GM12878 (cell line): ENCODE measurements around the gene ADRB1. TPM values are rescaled to one million over a fixed set of nuclear protein-coding genes. Genes with fewer than 3 reads are reported as not detected.

Experiments used
- ATAC-seq: fragments of 200-7000 bp; cut with Tn5 transposase; 3 replicates; pipeline ENCODE4 v1.9.1; 2020; ENCODE audit warnings: mild to moderate bottlenecking, moderate library complexity
- BruUV-seq: library from RNA; stranded (reverse); fragments of 400-500 nt; replicated peaks from 2 replicates; lab custom pipeline; 2021; lab: Mats Ljungman, UMichigan
- CTCF ChIA-PET: fragments of 300-600 bp; sonication (Branson Sonifier 250); formaldehyde crosslinking; extraction: SDS; loops from one replicate; lab custom pipeline; 2021; ENCODE audit warnings: inconsistent platforms; lab: Yijun Ruan, JAX
- POLR2A ChIA-PET: fragments of 350-600 bp; formaldehyde crosslinking; extraction: SDS; loops from one replicate; lab custom pipeline; 2021; ENCODE audit warnings: inconsistent platforms; lab: Charles Lee
- RAD21 ChIA-PET: fragments of 300-600 bp; sonication (Branson Sonifier 250); formaldehyde crosslinking; loops from one replicate; lab custom pipeline; 2023; ENCODE audit warnings: antibody characterized with exemption; ENCODE audit not compliant: unreplicated experiment; lab: Charles Lee
- SMC1A ChIA-PET: fragments of 300-600 bp; sonication (Branson Sonifier 250); formaldehyde crosslinking; loops from one replicate; lab custom pipeline; 2023; ENCODE audit not compliant: unreplicated experiment, uncharacterized antibody; lab: Charles Lee
- DNase-seq: peaks from one replicate; pipeline ENCODE4 v3.0.0-alpha.2; 2011; ENCODE audit warnings: low read depth, low spot score
- FAIRE-seq: peaks from 3 replicates; lab custom pipeline; 2011; peaks lifted over from hg19 to GRCh38; lab: Jason Lieb, UNC
- H2AFZ ChIP-seq: 2 replicates; pipeline ENCODE4 v1.6.0; 2011; ENCODE audit warnings: low read depth, low read length, control low read depth; ENCODE audit not compliant: control insufficient read depth
- H3K27ac ChIP-seq: 2 replicates; pipeline ENCODE4 v1.5.1; 2011; ENCODE audit warnings: control low read depth; ENCODE audit not compliant: control insufficient read depth, insufficient read depth
- H3K27me3 ChIP-seq, 2 experiments: replicated peaks in 1 of 2; 2 replicates each; pipeline versions ENCODE4 v1.6.0 to v1.6.1; 2011; ENCODE audit warnings: low read length in 1 of 2; ENCODE audit not compliant: control insufficient read depth in 2 of 2, insufficient read depth in 2 of 2
- H3K36me3 ChIP-seq, 2 experiments: 2 replicates each; pipeline ENCODE4 v1.5.1; 2011; ENCODE audit warnings: low read length in 1 of 2; ENCODE audit not compliant: control insufficient read depth in 2 of 2, insufficient read depth in 2 of 2
- H3K4me1 ChIP-seq: 2 replicates; pipeline ENCODE4 v1.6.1; 2011; ENCODE audit warnings: mild to moderate bottlenecking, low read length, moderate library complexity, mixed read lengths; ENCODE audit not compliant: control insufficient read depth, insufficient read depth
- H3K4me2 ChIP-seq: 2 replicates; pipeline ENCODE4 v1.6.0; 2011; ENCODE audit warnings: control low read depth; ENCODE audit not compliant: control insufficient read depth, insufficient read depth
- H3K4me3 ChIP-seq: fragments of 200-600 bp; sonication (generic); 2 replicates; pipeline ENCODE4 v1.5.1; 2016
- H3K79me2 ChIP-seq: 2 replicates; pipeline ENCODE4 v1.6.0; 2011; ENCODE audit warnings: low read length; ENCODE audit not compliant: control insufficient read depth, insufficient read depth
- H3K9ac ChIP-seq: 2 replicates; pipeline ENCODE4 v1.8.0; 2011; ENCODE audit warnings: low read length, control low read depth, mixed read lengths; ENCODE audit not compliant: control insufficient read depth, insufficient read depth
- H3K9me3 ChIP-seq: replicated peaks from 3 replicates; pipeline ENCODE4 v1.5.1; 2011; ENCODE audit warnings: mild to moderate bottlenecking, low read length; ENCODE audit not compliant: control insufficient read depth, insufficient read depth
- H4K20me1 ChIP-seq: 2 replicates; pipeline ENCODE4 v1.6.0; 2011; ENCODE audit not compliant: control insufficient read depth, insufficient read depth
- ASH2L ChIP-seq: fragments of 300-600, 200-600 bp; sonication (generic); IDR thresholded peaks from 2 replicates; pipeline ENCODE4 v1.6.1; 2017; ENCODE audit warnings: low read depth, mild to moderate bottlenecking, borderline replicate concordance
- CBFB ChIP-seq: IDR thresholded peaks from 2 replicates; pipeline ENCODE4 v1.6.1; 2016; ENCODE audit warnings: antibody characterized with exemption, low read depth
- ESRRA ChIP-seq: IDR thresholded peaks from 2 replicates; pipeline ENCODE4 v1.6.1; 2012; ENCODE audit warnings: mild to moderate bottlenecking, low read length, improper control_type of control experiment
- GABPA ChIP-seq: IDR thresholded peaks from 2 replicates; pipeline ENCODE4 v1.6.1; 2014; ENCODE audit warnings: antibody characterized with exemption, low read depth, mild to moderate bottlenecking, inconsistent platforms
- JUNB ChIP-seq: IDR thresholded peaks from 2 replicates; pipeline ENCODE4 v1.6.1; 2016; ENCODE audit warnings: antibody characterized with exemption, mild to moderate bottlenecking
- NFXL1 ChIP-seq: fragments of 450-650 bp; IDR thresholded peaks from 2 replicates; pipeline ENCODE4 v1.6.1; 2017; ENCODE audit warnings: antibody characterized with exemption, mild to moderate bottlenecking, borderline replicate concordance
- SMAD1 ChIP-seq: fragments of 450-650 bp; IDR thresholded peaks from 2 replicates; pipeline ENCODE4 v1.6.1; 2018; ENCODE audit warnings: mild to moderate bottlenecking, low read depth; ENCODE audit not compliant: partially characterized antibody
- SP1 ChIP-seq: IDR thresholded peaks from one replicate; pipeline ENCODE4 v1.6.1; 2011; ENCODE audit warnings: low read depth, low read length
- SUZ12 ChIP-seq: fragments of 200-600 bp; sonication (generic); IDR thresholded peaks from one replicate; pipeline ENCODE4 v1.6.1; 2018; ENCODE audit warnings: antibody characterized with exemption, mild to moderate bottlenecking; ENCODE audit not compliant: unreplicated experiment
- ZNF622 ChIP-seq: fragments of 450-650 bp; IDR thresholded peaks from 2 replicates; pipeline ENCODE4 v1.6.1; 2017; ENCODE audit warnings: mild to moderate bottlenecking, inconsistent platforms
- WGBS: methylation state at CpG from one replicate; pipeline ENCODE4 v1.1.6; 2016; ENCODE audit warnings: low lambda C conversion rate; ENCODE audit not compliant: insufficient replicate concordance, insufficient coverage; ENCODE audit errors: missing lambda C conversion rate; 5-methylcytosine and 5-hydroxymethylcytosine counted together
- in situ Hi-C: fragments of 300-500 bp; cut with MboI; formaldehyde crosslinking; loops from 9 replicates; pipeline ENCODE4 v1.14.3; 2018; ENCODE audit warnings: mixed read lengths
- intact Hi-C: fragments of 100-400 bp; cut with micrococcal nuclease; formaldehyde crosslinking; loops from one replicate; pipeline ENCODE4 v1.14.2; 2022; ENCODE audit not compliant: unreplicated experiment
- polyA plus RNA-seq, 11 experiments: library from polyadenylated mRNA; depleted of rRNA in 4 of 11; unstranded in 6 of 11; stranded (reverse) in 5 of 11; fragments of >200 nt; fragmentation: Nextera tagmentation in 4 of 11; fragmentation: Illumina TruSeq in 1 of 11; extraction: Ambion mirVana in 4 of 11; extraction: Trizol in 1 of 11; gene quantifications; 1 replicate in 1 of 11; 2 replicates in 10 of 11; pipeline versions ENCODE4 v1.2.1 to v1.2.3, GENCODE V29; 2011 to 2016; ENCODE audit warnings: inconsistent platforms in 2 of 11, missing spikeins in 2 of 11, low read depth in 1 of 11
- total RNA-seq, 4 experiments: library from RNA; depleted of rRNA in 3 of 4; stranded (reverse); fragments of >200 nt in 3 of 4; fragmentation: Illumina TruSeq in 1 of 4; extraction: Trizol in 1 of 4; gene quantifications; 2 replicates each; pipeline versions ENCODE4 v1.2.1 to v1.2.3, GENCODE V29; 2013 to 2021
- TF ChIP-seq, protein P1 (sequence below): fragments of 450-650 bp; IDR thresholded peaks from 2 replicates; pipeline ENCODE4 v1.6.1; 2017; ENCODE audit warnings: mild to moderate bottlenecking, low read depth, inconsistent platforms; ENCODE audit not compliant: poor library complexity, severe bottlenecking
- TF ChIP-seq, protein P2 (sequence below): fragments of 150-350 bp; IDR thresholded peaks from 2 replicates; pipeline ENCODE4 v1.6.1; 2016; ENCODE audit warnings: low read depth, low read length
- TF ChIP-seq, protein P3 (sequence below): fragments of 450-650 bp; IDR thresholded peaks from 2 replicates; pipeline ENCODE4 v1.6.1; 2017; ENCODE audit warnings: low read depth, mild to moderate bottlenecking, moderate library complexity

The ADRB1 gene
- total and polyA plus RNA-seq, 10 of the 15 experiments (the other 5 are each of a cell fraction or from before 2014, with no cell fraction given), result 0.26 to 4.5 (median 1.1) TPM

DNA sequence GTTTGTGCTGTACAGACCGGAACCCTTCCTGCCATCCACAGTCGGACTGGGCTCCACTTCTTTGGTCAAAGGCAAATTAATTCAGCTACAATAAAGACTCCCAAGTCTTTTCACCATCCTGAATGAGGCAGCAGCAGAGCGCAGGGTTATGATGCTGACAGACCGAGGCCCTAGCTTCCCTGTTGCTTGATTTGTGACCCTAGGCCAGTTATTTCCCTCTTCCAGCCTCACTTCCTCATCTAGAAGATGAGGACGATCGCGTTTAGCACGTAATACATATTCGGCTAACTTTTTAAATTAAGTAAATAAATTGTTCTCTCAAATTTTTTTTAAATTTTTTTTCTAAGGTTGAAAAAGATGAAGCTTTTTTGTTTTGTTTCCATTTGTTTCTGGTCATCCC, 18.1 kb downstream of the ADRB1 start:
- RAD21 ChIA-PET, result no interaction called here
- TF ChIP-seq ASH2L (no peak), CBFB (no peak), GABPA (no peak), SP1 (no peak), JUNB (no peak), NFXL1 (no peak), ZNF622 (no peak), SUZ12 (no peak), SMAD1 (no peak), ESRRA (no peak)
- TF ChIP-seq, protein P1, sequence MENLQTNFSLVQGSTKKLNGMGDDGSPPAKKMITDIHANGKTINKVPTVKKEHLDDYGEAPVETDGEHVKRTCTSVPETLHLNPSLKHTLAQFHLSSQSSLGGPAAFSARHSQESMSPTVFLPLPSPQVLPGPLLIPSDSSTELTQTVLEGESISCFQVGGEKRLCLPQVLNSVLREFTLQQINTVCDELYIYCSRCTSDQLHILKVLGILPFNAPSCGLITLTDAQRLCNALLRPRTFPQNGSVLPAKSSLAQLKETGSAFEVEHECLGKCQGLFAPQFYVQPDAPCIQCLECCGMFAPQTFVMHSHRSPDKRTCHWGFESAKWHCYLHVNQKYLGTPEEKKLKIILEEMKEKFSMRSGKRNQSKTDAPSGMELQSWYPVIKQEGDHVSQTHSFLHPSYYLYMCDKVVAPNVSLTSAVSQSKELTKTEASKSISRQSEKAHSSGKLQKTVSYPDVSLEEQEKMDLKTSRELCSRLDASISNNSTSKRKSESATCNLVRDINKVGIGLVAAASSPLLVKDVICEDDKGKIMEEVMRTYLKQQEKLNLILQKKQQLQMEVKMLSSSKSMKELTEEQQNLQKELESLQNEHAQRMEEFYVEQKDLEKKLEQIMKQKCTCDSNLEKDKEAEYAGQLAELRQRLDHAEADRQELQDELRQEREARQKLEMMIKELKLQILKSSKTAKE, result no peak
- TF ChIP-seq, protein P2, sequence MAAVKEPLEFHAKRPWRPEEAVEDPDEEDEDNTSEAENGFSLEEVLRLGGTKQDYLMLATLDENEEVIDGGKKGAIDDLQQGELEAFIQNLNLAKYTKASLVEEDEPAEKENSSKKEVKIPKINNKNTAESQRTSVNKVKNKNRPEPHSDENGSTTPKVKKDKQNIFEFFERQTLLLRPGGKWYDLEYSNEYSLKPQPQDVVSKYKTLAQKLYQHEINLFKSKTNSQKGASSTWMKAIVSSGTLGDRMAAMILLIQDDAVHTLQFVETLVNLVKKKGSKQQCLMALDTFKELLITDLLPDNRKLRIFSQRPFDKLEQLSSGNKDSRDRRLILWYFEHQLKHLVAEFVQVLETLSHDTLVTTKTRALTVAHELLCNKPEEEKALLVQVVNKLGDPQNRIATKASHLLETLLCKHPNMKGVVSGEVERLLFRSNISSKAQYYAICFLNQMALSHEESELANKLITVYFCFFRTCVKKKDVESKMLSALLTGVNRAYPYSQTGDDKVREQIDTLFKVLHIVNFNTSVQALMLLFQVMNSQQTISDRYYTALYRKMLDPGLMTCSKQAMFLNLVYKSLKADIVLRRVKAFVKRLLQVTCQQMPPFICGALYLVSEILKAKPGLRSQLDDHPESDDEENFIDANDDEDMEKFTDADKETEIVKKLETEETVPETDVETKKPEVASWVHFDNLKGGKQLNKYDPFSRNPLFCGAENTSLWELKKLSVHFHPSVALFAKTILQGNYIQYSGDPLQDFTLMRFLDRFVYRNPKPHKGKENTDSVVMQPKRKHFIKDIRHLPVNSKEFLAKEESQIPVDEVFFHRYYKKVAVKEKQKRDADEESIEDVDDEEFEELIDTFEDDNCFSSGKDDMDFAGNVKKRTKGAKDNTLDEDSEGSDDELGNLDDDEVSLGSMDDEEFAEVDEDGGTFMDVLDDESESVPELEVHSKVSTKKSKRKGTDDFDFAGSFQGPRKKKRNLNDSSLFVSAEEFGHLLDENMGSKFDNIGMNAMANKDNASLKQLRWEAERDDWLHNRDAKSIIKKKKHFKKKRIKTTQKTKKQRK, result no peak
- TF ChIP-seq, protein P3, sequence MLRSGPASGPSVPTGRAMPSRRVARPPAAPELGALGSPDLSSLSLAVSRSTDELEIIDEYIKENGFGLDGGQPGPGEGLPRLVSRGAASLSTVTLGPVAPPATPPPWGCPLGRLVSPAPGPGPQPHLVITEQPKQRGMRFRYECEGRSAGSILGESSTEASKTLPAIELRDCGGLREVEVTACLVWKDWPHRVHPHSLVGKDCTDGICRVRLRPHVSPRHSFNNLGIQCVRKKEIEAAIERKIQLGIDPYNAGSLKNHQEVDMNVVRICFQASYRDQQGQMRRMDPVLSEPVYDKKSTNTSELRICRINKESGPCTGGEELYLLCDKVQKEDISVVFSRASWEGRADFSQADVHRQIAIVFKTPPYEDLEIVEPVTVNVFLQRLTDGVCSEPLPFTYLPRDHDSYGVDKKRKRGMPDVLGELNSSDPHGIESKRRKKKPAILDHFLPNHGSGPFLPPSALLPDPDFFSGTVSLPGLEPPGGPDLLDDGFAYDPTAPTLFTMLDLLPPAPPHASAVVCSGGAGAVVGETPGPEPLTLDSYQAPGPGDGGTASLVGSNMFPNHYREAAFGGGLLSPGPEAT, result no peak
- TF ChIP-seq, all 136 proteins: peak for 0
- no TSS peak for BruUV-seq
- Histone ChIP-seq H3K4me1 (no peaks in the 10 kb centered on the region), H3K4me3 (no peak overlapping the region), H3K27ac (no peak overlapping the region), H3K9me3 (no peaks in the 10 kb centered on the region; the same call in 2 of the 3 replicates), H3K27me3 (no peaks in the 10 kb centered on the region; a peak in 2 of 4 replicates), H3K79me2 (no peaks in the 10 kb centered on the region), H3K4me2 (no peak overlapping the region), H2AFZ (no peak overlapping the region), H4K20me1 (no peaks in the 10 kb centered on the region), H3K36me3 (no peaks in the 10 kb centered on the region), H3K9ac (no peak overlapping the region)
- SMC1A ChIA-PET, result interaction anchor here (2.0 to 2.4 kb wide), 2 partner anchors 10 to 81 kb away, joined by 5 to 11 read pairs; no protein-coding TSS in a partner anchor
- no peak for DNase-seq
- CTCF ChIA-PET, result interaction anchor here (0.5 to 2.4 kb wide), 2 partner anchors 40 to 972 kb away, joined by 3 to 6 read pairs; no protein-coding TSS in a partner anchor
- intact Hi-C loops (no loop called here), in situ Hi-C loops (no loop called here)
- FAIRE-seq, result no peak
- no peak for ATAC-seq
- POLR2A ChIA-PET, result no interaction called here
- WGBS, result 82% methylated on average over 9 of the region's 9 CpGs
